WTC11 (cell line): ENCODE measurements around the gene CARMIL3. TPM values are rescaled to one million over a fixed set of nuclear protein-coding genes. Genes with fewer than 3 reads are reported as not detected.

Source experiments
- ATAC-seq: fragments of 200-7000 bp; cut with Tn5 transposase; 2 replicates; pipeline ENCODE4 v1.10.0; 2021; ENCODE audit warnings: mild to moderate bottlenecking, moderate library complexity
- CTCF ChIA-PET: fragments of 300-600 bp; sonication (Branson Sonifier 250); formaldehyde crosslinking; loops from one replicate; lab custom pipeline; 2021; ENCODE audit warnings: antibody characterized with exemption; lab: Charles Lee
- POLR2A ChIA-PET: fragments of 350-600 bp; sonication (Branson Sonifier 250); formaldehyde crosslinking; loops from one replicate; lab custom pipeline; 2021; ENCODE audit warnings: antibody characterized with exemption; lab: Charles Lee
- DNase-seq: peaks from one replicate; pipeline ENCODE4 v3.0.0; 2021; ENCODE audit warnings: low spot score
- H3K27ac Mint-ChIP-seq: 2 replicates; pipeline ENCODE4 v1.8.0; 2021; ENCODE audit warnings: mixed read lengths
- H3K27me3 Mint-ChIP-seq: 2 replicates; pipeline ENCODE4 v1.8.0; 2021; ENCODE audit warnings: low read depth, mild to moderate bottlenecking, moderate library complexity, mixed read lengths
- H3K36me3 Mint-ChIP-seq: 2 replicates; pipeline ENCODE4 v1.8.0; 2021; ENCODE audit warnings: mixed read lengths
- H3K4me1 Mint-ChIP-seq: 2 replicates; pipeline ENCODE4 v1.8.0; 2022; ENCODE audit warnings: mixed read lengths
- H3K4me3 Mint-ChIP-seq: 2 replicates; pipeline ENCODE4 v1.8.0; 2021; ENCODE audit warnings: mild to moderate bottlenecking, moderate library complexity, mixed read lengths
- H3K9me3 Mint-ChIP-seq: 2 replicates; pipeline ENCODE4 v1.8.0; 2021; ENCODE audit warnings: mixed read lengths
- CBFB ChIP-seq: sonication (generic); formaldehyde crosslinking; IDR thresholded peaks from 2 replicates; pipeline ENCODE4 v1.8.1; 2022; ENCODE audit warnings: mild to moderate bottlenecking, low read depth, missing genetic modification reagents
- CREM ChIP-seq: sonication (generic); formaldehyde crosslinking; IDR thresholded peaks from 2 replicates; pipeline ENCODE4 v1.8.1; 2022; ENCODE audit warnings: mild to moderate bottlenecking, missing genetic modification reagents, moderate library complexity
- FOXK1 ChIP-seq: sonication (generic); formaldehyde crosslinking; IDR thresholded peaks from 2 replicates; pipeline ENCODE4 v1.8.0; 2022; ENCODE audit warnings: mild to moderate bottlenecking, moderate library complexity, missing genetic modification reagents
- GABPB1 ChIP-seq: sonication (generic); formaldehyde crosslinking; IDR thresholded peaks from 2 replicates; pipeline ENCODE4 v1.8.1; 2023; ENCODE audit warnings: mild to moderate bottlenecking, missing genetic modification reagents
- MYBL2 ChIP-seq: sonication (generic); formaldehyde crosslinking; IDR thresholded peaks from 2 replicates; pipeline ENCODE4 v1.8.1; 2023; ENCODE audit warnings: mild to moderate bottlenecking, moderate library complexity, missing genetic modification reagents
- PRRX2 ChIP-seq: fragments of 250-450 bp; sonication (Bioruptor Pico); IDR thresholded peaks from 2 replicates; pipeline ENCODE4 v1.8.0; 2021; ENCODE audit warnings: mild to moderate bottlenecking
- SP1 ChIP-seq: sonication (generic); formaldehyde crosslinking; conservative IDR thresholded peaks from 2 replicates; pipeline ENCODE4 v1.8.1; 2022; ENCODE audit warnings: missing genetic modification reagents
- TEAD4 ChIP-seq: sonication (generic); formaldehyde crosslinking; IDR thresholded peaks from 2 replicates; pipeline ENCODE4 v1.8.0; 2022; ENCODE audit warnings: mild to moderate bottlenecking, missing genetic modification reagents
- ZNF138 ChIP-seq: sonication (generic); formaldehyde crosslinking; conservative IDR thresholded peaks from 2 replicates; pipeline ENCODE4 v1.8.1; 2022; ENCODE audit warnings: mild to moderate bottlenecking, moderate library complexity, missing genetic modification reagents
- ZNF219 ChIP-seq: sonication (generic); formaldehyde crosslinking; IDR thresholded peaks from 2 replicates; pipeline ENCODE4 v1.8.0; 2023; ENCODE audit warnings: missing genetic modification reagents, mild to moderate bottlenecking, borderline replicate concordance
- total RNA-seq: library from RNA; stranded (reverse); gene quantifications from 3 replicates; pipeline ENCODE4 v1.2.3, GENCODE V29; 2021
- TF ChIP-seq, protein P1 (sequence below): sonication (generic); formaldehyde crosslinking; IDR thresholded peaks from 2 replicates; pipeline ENCODE4 v1.8.0; 2022; ENCODE audit warnings: mild to moderate bottlenecking, missing genetic modification reagents
- TF ChIP-seq, protein P2 (sequence below): sonication (generic); formaldehyde crosslinking; IDR thresholded peaks from 2 replicates; pipeline ENCODE4 v1.8.1; 2023; ENCODE audit warnings: mild to moderate bottlenecking, missing genetic modification reagents, moderate library complexity
- TF ChIP-seq, protein P3 (sequence below): fragments of 250-450 bp; sonication (Bioruptor Pico); IDR thresholded peaks from 2 replicates; pipeline ENCODE4 v1.9.0; 2021; ENCODE audit warnings: mild to moderate bottlenecking
- TF ChIP-seq, protein P4 (sequence below): sonication (generic); formaldehyde crosslinking; IDR thresholded peaks from 2 replicates; pipeline ENCODE4 v1.8.1; 2023; ENCODE audit warnings: mild to moderate bottlenecking, moderate library complexity, missing genetic modification reagents
- TF ChIP-seq, protein P5 (sequence below): fragments of 250-450 bp; sonication (Bioruptor Pico); IDR thresholded peaks from 2 replicates; pipeline ENCODE4 v1.9.0; 2021; ENCODE audit warnings: mild to moderate bottlenecking, borderline replicate concordance
- TF ChIP-seq, protein P6 (sequence below): sonication (generic); formaldehyde crosslinking; IDR thresholded peaks from 2 replicates; pipeline ENCODE4 v1.8.1; 2023; ENCODE audit warnings: mild to moderate bottlenecking, missing genetic modification reagents
- TF ChIP-seq, protein P7 (sequence below): sonication (generic); formaldehyde crosslinking; conservative IDR thresholded peaks from 2 replicates; pipeline ENCODE4 v1.8.1; 2023; ENCODE audit warnings: mild to moderate bottlenecking, low read depth, missing genetic modification reagents, moderate library complexity

Gene CARMIL3
- total RNA-seq, 1 experiment from 2014 or later = 13.0 TPM

DNA sequence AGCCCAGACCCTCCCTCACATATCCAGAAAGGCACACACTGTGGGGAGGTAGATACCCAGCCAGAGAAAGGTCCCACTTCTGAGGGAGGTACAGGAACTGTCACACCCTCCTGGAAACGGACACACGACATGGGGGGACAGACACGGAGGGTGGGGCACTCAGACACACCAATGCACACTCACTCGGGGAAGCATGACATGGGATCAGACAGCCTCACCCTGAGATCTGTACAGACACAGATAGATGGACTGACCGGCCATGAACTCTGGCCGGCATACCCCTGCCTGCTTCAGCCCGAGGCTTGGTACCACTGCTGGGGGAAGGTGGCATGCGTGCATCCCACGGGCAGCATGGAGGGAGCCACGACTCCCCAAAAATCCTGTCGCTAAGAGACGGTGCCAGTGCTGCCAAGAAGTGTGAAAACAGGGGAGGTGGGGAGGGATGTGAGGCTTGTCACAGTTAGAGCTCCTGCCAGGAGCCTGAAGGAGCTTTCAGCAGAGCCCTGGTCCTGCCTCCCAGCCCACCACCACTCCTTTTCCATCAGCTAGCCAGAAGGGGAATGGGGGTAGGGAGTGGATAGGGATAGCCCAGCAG, 20.1 kb downstream of the CARMIL3 start:
- POLR2A ChIA-PET = interaction anchor here (0.9 kb wide), 1 partner anchor 10 kb away, joined by 4 read pairs; no protein-coding TSS in a partner anchor
- Mint-ChIP-seq H3K36me3 (no peaks in the 10 kb centered on the region), H3K9me3 (no peaks in the 10 kb centered on the region), H3K4me1 (0 out of 2 replicates have a peak, but pooled peaks cover 8% of the 10 kb centered on the region), H3K27me3 (no peaks in the 10 kb centered on the region; the same call in none of the 2 replicates), H3K4me3 (no peak overlapping the region), H3K27ac (no peak overlapping the region)
- no peak for DNase-seq
- no peak for ATAC-seq
- CTCF ChIA-PET = interaction anchor here (0.6 to 2.5 kb wide), 8 partner anchors 9 to 353 kb away, joined by 3 to 14 read pairs (median 4); partner anchors contain the start of gene IRF9
- TF ChIP-seq, protein P1, sequence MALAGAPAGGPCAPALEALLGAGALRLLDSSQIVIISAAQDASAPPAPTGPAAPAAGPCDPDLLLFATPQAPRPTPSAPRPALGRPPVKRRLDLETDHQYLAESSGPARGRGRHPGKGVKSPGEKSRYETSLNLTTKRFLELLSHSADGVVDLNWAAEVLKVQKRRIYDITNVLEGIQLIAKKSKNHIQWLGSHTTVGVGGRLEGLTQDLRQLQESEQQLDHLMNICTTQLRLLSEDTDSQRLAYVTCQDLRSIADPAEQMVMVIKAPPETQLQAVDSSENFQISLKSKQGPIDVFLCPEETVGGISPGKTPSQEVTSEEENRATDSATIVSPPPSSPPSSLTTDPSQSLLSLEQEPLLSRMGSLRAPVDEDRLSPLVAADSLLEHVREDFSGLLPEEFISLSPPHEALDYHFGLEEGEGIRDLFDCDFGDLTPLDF (CRISPR knock-in tag) = no peak
- TF ChIP-seq, protein P2, sequence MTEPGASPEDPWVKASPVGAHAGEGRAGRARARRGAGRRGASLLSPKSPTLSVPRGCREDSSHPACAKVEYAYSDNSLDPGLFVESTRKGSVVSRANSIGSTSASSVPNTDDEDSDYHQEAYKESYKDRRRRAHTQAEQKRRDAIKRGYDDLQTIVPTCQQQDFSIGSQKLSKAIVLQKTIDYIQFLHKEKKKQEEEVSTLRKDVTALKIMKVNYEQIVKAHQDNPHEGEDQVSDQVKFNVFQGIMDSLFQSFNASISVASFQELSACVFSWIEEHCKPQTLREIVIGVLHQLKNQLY = no peak
- TF ChIP-seq TEAD4 (CRISPR knock-in tag) = no peak
- TF ChIP-seq PRRX2 (CRISPR knock-in tag) = no peak
- TF ChIP-seq MYBL2 (CRISPR knock-in tag) = no peak

DNA sequence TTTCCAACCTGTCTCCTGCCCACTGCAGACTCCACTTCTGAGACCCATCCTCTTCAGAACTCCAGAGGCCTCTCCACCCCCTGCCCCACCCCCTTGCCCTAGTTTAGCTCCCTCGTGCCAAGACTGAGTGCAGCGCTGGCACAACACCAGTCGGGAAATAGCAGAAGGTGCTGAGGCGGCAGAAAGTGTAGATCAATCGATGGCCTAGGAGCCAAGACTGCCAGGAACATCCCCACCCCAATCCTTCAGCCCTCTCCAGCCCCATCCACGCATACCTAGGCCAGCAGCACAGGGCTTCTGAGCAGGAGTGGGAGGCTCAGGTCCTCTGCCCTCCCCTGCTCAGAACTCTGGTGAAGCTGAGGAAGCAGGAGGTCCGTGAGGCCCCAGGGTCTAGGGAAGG, 20.6 kb downstream of the CARMIL3 start:
- H3K36me3 Mint-ChIP-seq = no peaks in the 10 kb centered on the region
- H3K9me3 Mint-ChIP-seq = no peaks in the 10 kb centered on the region
- H3K27ac Mint-ChIP-seq = no peak overlapping the region
- ChIA-PET CTCF (interaction anchor here (0.8 to 2.5 kb wide), 7 partner anchors 9 to 89 kb away, joined by 3 to 14 read pairs (median 4); partner anchors contain the start of gene IRF9), POLR2A (interaction anchor here (0.9 kb wide), 1 partner anchor 9 kb away, joined by 4 read pairs; no protein-coding TSS in a partner anchor)
- DNase-seq (no peak), ATAC-seq (no peak)
- 0 out of 2 replicates have a peak, but pooled peaks cover 8% of the 10 kb centered on the region for H3K4me1 Mint-ChIP-seq
- TF ChIP-seq FOXK1 (CRISPR knock-in tag) (no peak), ZNF219 (CRISPR knock-in tag) (no peak), CREM (no peak), ZNF138 (CRISPR knock-in tag) (no peak), GABPB1 (CRISPR knock-in tag) (no peak), SP1 (CRISPR knock-in tag) (no peak), CBFB (CRISPR knock-in tag) (no peak)
- TF ChIP-seq, protein P3, sequence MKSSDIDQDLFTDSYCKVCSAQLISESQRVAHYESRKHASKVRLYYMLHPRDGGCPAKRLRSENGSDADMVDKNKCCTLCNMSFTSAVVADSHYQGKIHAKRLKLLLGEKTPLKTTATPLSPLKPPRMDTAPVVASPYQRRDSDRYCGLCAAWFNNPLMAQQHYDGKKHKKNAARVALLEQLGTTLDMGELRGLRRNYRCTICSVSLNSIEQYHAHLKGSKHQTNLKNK (CRISPR knock-in tag) = no peak
- TF ChIP-seq, protein P4, sequence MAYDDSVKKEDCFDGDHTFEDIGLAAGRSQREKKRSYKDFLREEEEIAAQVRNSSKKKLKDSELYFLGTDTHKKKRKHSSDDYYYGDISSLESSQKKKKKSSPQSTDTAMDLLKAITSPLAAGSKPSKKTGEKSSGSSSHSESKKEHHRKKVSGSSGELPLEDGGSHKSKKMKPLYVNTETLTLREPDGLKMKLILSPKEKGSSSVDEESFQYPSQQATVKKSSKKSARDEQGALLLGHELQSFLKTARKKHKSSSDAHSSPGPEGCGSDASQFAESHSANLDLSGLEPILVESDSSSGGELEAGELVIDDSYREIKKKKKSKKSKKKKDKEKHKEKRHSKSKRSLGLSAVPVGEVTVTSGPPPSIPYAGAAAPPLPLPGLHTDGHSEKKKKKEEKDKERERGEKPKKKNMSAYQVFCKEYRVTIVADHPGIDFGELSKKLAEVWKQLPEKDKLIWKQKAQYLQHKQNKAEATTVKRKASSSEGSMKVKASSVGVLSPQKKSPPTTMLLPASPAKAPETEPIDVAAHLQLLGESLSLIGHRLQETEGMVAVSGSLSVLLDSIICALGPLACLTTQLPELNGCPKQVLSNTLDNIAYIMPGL = no peak
- TF ChIP-seq, protein P5, sequence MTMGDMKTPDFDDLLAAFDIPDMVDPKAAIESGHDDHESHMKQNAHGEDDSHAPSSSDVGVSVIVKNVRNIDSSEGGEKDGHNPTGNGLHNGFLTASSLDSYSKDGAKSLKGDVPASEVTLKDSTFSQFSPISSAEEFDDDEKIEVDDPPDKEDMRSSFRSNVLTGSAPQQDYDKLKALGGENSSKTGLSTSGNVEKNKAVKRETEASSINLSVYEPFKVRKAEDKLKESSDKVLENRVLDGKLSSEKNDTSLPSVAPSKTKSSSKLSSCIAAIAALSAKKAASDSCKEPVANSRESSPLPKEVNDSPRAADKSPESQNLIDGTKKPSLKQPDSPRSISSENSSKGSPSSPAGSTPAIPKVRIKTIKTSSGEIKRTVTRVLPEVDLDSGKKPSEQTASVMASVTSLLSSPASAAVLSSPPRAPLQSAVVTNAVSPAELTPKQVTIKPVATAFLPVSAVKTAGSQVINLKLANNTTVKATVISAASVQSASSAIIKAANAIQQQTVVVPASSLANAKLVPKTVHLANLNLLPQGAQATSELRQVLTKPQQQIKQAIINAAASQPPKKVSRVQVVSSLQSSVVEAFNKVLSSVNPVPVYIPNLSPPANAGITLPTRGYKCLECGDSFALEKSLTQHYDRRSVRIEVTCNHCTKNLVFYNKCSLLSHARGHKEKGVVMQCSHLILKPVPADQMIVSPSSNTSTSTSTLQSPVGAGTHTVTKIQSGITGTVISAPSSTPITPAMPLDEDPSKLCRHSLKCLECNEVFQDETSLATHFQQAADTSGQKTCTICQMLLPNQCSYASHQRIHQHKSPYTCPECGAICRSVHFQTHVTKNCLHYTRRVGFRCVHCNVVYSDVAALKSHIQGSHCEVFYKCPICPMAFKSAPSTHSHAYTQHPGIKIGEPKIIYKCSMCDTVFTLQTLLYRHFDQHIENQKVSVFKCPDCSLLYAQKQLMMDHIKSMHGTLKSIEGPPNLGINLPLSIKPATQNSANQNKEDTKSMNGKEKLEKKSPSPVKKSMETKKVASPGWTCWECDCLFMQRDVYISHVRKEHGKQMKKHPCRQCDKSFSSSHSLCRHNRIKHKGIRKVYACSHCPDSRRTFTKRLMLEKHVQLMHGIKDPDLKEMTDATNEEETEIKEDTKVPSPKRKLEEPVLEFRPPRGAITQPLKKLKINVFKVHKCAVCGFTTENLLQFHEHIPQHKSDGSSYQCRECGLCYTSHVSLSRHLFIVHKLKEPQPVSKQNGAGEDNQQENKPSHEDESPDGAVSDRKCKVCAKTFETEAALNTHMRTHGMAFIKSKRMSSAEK = no peak
- TF ChIP-seq, protein P6, sequence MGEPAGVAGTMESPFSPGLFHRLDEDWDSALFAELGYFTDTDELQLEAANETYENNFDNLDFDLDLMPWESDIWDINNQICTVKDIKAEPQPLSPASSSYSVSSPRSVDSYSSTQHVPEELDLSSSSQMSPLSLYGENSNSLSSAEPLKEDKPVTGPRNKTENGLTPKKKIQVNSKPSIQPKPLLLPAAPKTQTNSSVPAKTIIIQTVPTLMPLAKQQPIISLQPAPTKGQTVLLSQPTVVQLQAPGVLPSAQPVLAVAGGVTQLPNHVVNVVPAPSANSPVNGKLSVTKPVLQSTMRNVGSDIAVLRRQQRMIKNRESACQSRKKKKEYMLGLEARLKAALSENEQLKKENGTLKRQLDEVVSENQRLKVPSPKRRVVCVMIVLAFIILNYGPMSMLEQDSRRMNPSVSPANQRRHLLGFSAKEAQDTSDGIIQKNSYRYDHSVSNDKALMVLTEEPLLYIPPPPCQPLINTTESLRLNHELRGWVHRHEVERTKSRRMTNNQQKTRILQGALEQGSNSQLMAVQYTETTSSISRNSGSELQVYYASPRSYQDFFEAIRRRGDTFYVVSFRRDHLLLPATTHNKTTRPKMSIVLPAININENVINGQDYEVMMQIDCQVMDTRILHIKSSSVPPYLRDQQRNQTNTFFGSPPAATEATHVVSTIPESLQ (CRISPR knock-in tag) = no peak
- TF ChIP-seq, protein P7, sequence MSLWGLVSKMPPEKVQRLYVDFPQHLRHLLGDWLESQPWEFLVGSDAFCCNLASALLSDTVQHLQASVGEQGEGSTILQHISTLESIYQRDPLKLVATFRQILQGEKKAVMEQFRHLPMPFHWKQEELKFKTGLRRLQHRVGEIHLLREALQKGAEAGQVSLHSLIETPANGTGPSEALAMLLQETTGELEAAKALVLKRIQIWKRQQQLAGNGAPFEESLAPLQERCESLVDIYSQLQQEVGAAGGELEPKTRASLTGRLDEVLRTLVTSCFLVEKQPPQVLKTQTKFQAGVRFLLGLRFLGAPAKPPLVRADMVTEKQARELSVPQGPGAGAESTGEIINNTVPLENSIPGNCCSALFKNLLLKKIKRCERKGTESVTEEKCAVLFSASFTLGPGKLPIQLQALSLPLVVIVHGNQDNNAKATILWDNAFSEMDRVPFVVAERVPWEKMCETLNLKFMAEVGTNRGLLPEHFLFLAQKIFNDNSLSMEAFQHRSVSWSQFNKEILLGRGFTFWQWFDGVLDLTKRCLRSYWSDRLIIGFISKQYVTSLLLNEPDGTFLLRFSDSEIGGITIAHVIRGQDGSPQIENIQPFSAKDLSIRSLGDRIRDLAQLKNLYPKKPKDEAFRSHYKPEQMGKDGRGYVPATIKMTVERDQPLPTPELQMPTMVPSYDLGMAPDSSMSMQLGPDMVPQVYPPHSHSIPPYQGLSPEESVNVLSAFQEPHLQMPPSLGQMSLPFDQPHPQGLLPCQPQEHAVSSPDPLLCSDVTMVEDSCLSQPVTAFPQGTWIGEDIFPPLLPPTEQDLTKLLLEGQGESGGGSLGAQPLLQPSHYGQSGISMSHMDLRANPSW = no peak
- H3K4me3 Mint-ChIP-seq = no peak overlapping the region
- H3K27me3 Mint-ChIP-seq = no peaks in the 10 kb centered on the region; the same call in none of the 2 replicates
